Astrocyte (in vitro differentiated cells and primary cell): ENCODE results near the gene RMI2.

Experiments used
- CTCF ChIP-seq: IDR thresholded peaks from 2 replicates; pipeline ENCODE4 v1.5.1; 2011; ENCODE audit warnings: low read depth, mild to moderate bottlenecking, inconsistent platforms, low read length, moderate library complexity; ENCODE audit not compliant: insufficient read depth
- EZH2 ChIP-seq: IDR thresholded peaks from 2 replicates; pipeline ENCODE4 v1.6.1; 2012; ENCODE audit warnings: mild to moderate bottlenecking, low read length, inconsistent platforms; ENCODE audit not compliant: insufficient read depth

- TF ChIP-seq CTCF (no peak), EZH2 (no peak)
Observed at GRCh38 chr16:11395008-11395948, 50.0 kb downstream of the RMI2 start.
